Inferior parietal cortex (tissue), 1 donor: ENCODE measurements around the gene FUOM.

Source experiments
- DNase-seq: peaks from one replicate; pipeline ENCODE4 v3.0.0-alpha.2; 2016; ENCODE audit errors: extremely low spot score

Gene FUOM

GRCh38 chr10:133357285-133358161 lies at the start of gene FUOM:
Gene FUOM, minus strand, starts transcription at chr10:133358019. Its CDS starts 12 bp downstream, at chr10:133358007.
- DNase-seq, result no peak

GRCh38 chr10:133405844-133406527 lies 48.2 kb upstream of the FUOM start:
- no peak for DNase-seq

- no peak for DNase-seq
Measured at GRCh38 chr10:133405272-133405671, 47.5 kb upstream of the FUOM start.

GRCh38 chr10:133403784-133404183 lies 46.0 kb upstream of the FUOM start:
- DNase-seq, result no peak

- no peak for DNase-seq
Measured at GRCh38 chr10:133403359-133403758, 45.5 kb upstream of the FUOM start.

- DNase-seq, result no peak
Measured at GRCh38 chr10:133401981-133402725, 44.3 kb upstream of the FUOM start.

- DNase-seq, result no peak
Measured at GRCh38 chr10:133401500-133401899, 43.7 kb upstream of the FUOM start.

GRCh38 chr10:133400624-133401424 lies 43.0 kb upstream of the FUOM start:
- DNase-seq, result no peak

GRCh38 chr10:133399123-133399601 lies 41.3 kb upstream of the FUOM start:
- DNase-seq, result no peak

GRCh38 chr10:133397938-133398337 lies 40.1 kb upstream of the FUOM start:
- DNase-seq, result no peak

GRCh38 chr10:133396035-133396624 lies 38.3 kb upstream of the FUOM start:
- no peak for DNase-seq

- DNase-seq, result no peak
Measured at GRCh38 chr10:133394801-133395221, 37.0 kb upstream of the FUOM start.

- peak; percentile 96 for DNase-seq
Measured at GRCh38 chr10:133394064-133394663, 36.3 kb upstream of the FUOM start, which contains the start of gene MTG1. Gene MTG1, plus strand, starts transcription at chr10:133394157. Its CDS starts 64 bp downstream, at chr10:133394221.

GRCh38 chr10:133393401-133394063 lies 35.7 kb upstream of the FUOM start:
- no peak for DNase-seq

- DNase-seq, result no peak
Measured at GRCh38 chr10:133391761-133392518, 34.1 kb upstream of the FUOM start.

GRCh38 chr10:133391249-133391635 lies 33.4 kb upstream of the FUOM start:
- no peak for DNase-seq

GRCh38 chr10:133390597-133391248 lies 32.9 kb upstream of the FUOM start:
- no peak for DNase-seq

- no peak for DNase-seq
Measured at GRCh38 chr10:133388973-133389818, 31.4 kb upstream of the FUOM start.
